HepG2 (cell line): ENCODE results near the gene NINJ2. TPM values are rescaled to one million over a fixed set of nuclear protein-coding genes. Genes with fewer than 3 reads are reported as not detected.

Experiments used
- ATAC-seq: fragments of 200-7000 bp; cut with Tn5 transposase; 3 replicates; pipeline ENCODE4 v1.9.1; 2020; ENCODE audit warnings: mild to moderate bottlenecking, moderate library complexity
- BruUV-seq: library from RNA; stranded (reverse); fragments of 400-500 nt; replicated peaks from 2 replicates; lab custom pipeline; 2021; lab: Mats Ljungman, UMichigan
- CTCF ChIA-PET: fragments of 300-600 bp; formaldehyde crosslinking; extraction: SDS; loops from one replicate; lab custom pipeline; 2021; ENCODE audit warnings: low total read pairs, inconsistent platforms, low intra/inter-chr PET ratio; lab: Yijun Ruan, JAX
- POLR2A ChIA-PET: fragments of 350-600 bp; sonication (Branson Sonifier 250); formaldehyde crosslinking; loops from one replicate; lab custom pipeline; 2020; ENCODE audit warnings: antibody characterized with exemption, inconsistent platforms; lab: Yijun Ruan, JAX
- DNase-seq: peaks from one replicate; pipeline ENCODE4 v3.0.0-alpha.2; 2015; ENCODE audit warnings: low spot score
- FAIRE-seq: peaks from 3 replicates; lab custom pipeline; 2011; peaks lifted over from hg19 to GRCh38; lab: Jason Lieb, UNC
- H2AFZ ChIP-seq: one replicate; pipeline ENCODE4 v1.6.1; 2011; ENCODE audit warnings: low read length, inconsistent platforms
- H3K27ac ChIP-seq: fragments of 300-600 bp; 3 replicates; pipeline ENCODE4 v1.8.0; 2011; ENCODE audit warnings: mixed run types, mild to moderate bottlenecking, mixed read lengths, low read length, inconsistent platforms; ENCODE audit not compliant: insufficient read depth; ENCODE audit errors: extremely low read length
- H3K27me3 ChIP-seq, 2 experiments: fragments of 200-600 bp in 1 of 2; 2 replicates in 1 of 2; 3 replicates in 1 of 2; pipeline versions ENCODE4 v1.6.0 to v1.8.0; 2011; ENCODE audit warnings: low read length in 2 of 2, mild to moderate bottlenecking in 2 of 2, moderate library complexity in 2 of 2, inconsistent platforms in 1 of 2; ENCODE audit not compliant: insufficient read depth in 2 of 2, control insufficient read depth in 1 of 2
- H3K36me3 ChIP-seq, 2 experiments: fragments of 200-600 bp in 1 of 2; replicated peaks in 1 of 2; 2 replicates in 1 of 2; 3 replicates in 1 of 2; pipeline versions ENCODE4 v1.5.1 to v1.8.0; 2011; ENCODE audit warnings: low read length in 2 of 2, inconsistent platforms in 1 of 2; ENCODE audit not compliant: insufficient read depth in 2 of 2, control insufficient read depth in 1 of 2
- H3K4me1 ChIP-seq: 2 replicates; pipeline ENCODE4 v1.5.1; 2012; ENCODE audit warnings: low read length, inconsistent platforms; ENCODE audit not compliant: insufficient read depth
- H3K4me2 ChIP-seq: 2 replicates; pipeline ENCODE4 v1.6.0; 2011; ENCODE audit warnings: low read depth, low read length, inconsistent platforms
- H3K4me3 ChIP-seq, 3 experiments: fragments of 200-600 bp in 1 of 3; sonication (generic), shearing (Covaris generic) in 1 of 3; replicated peaks in 1 of 3; 2 replicates each; pipeline ENCODE4 v1.5.1; 2011 to 2016; ENCODE audit warnings: low read length in 3 of 3, inconsistent platforms in 2 of 3, low read depth in 2 of 3, mild to moderate bottlenecking in 2 of 3, control low read depth in 1 of 3, mixed read lengths in 1 of 3; ENCODE audit not compliant: insufficient read depth in 1 of 3
- H3K79me2 ChIP-seq: one replicate; pipeline ENCODE4 v1.6.1; 2011; ENCODE audit warnings: low read length, inconsistent platforms; ENCODE audit not compliant: insufficient read depth
- H3K9ac ChIP-seq: 2 replicates; pipeline ENCODE4 v1.6.0; 2011; ENCODE audit warnings: mild to moderate bottlenecking, low read depth, low read length, inconsistent platforms; ENCODE audit not compliant: insufficient read depth
- H3K9me3 ChIP-seq: 2 replicates; pipeline ENCODE4 v1.5.1; 2012; ENCODE audit warnings: mild to moderate bottlenecking, low read length
- H4K20me1 ChIP-seq: 2 replicates; pipeline ENCODE4 v1.6.0; 2011; ENCODE audit warnings: inconsistent platforms, mild to moderate bottlenecking, low read length, moderate library complexity; ENCODE audit not compliant: insufficient read depth
- ARNT ChIP-seq: fragments of 450-650 bp; IDR thresholded peaks from 2 replicates; pipeline ENCODE4 v1.6.1; 2017
- ATF7 ChIP-seq, 2 experiments: fragments of 450-650 bp in 1 of 2; sonication (generic) in 1 of 2; formaldehyde crosslinking in 1 of 2; IDR thresholded peaks; 2 replicates each; pipeline versions ENCODE4 v1.4.0 to v1.6.1; 2016 to 2020; ENCODE audit warnings: antibody characterized with exemption in 1 of 2, mild to moderate bottlenecking in 1 of 2, missing genetic modification reagents in 1 of 2
- BORCS8-MEF2B ChIP-seq: sonication (generic); formaldehyde crosslinking; IDR thresholded peaks from 2 replicates; pipeline ENCODE4 v1.8.0; 2022; ENCODE audit warnings: mild to moderate bottlenecking, missing genetic modification reagents
- CC2D1A ChIP-seq: sonication (generic); formaldehyde crosslinking; IDR thresholded peaks from 2 replicates; pipeline ENCODE4 v1.8.1; 2023; ENCODE audit warnings: mild to moderate bottlenecking, missing genetic modification reagents
- FOXO1 ChIP-seq: sonication (generic); formaldehyde crosslinking; IDR thresholded peaks from 2 replicates; pipeline ENCODE4 v1.4.0; 2020; ENCODE audit warnings: missing genetic modification reagents
- GMEB2 ChIP-seq: IDR thresholded peaks from 2 replicates; pipeline ENCODE4 v1.6.1; 2016; ENCODE audit warnings: missing biosample characterization, missing genetic modification reagents, low read depth
- HDAC2 ChIP-seq: sonication (generic); formaldehyde crosslinking; IDR thresholded peaks from 2 replicates; pipeline ENCODE4 v1.4.0; 2020; ENCODE audit warnings: missing genetic modification reagents
- HMG20A ChIP-seq: IDR thresholded peaks from 2 replicates; pipeline ENCODE4 v1.6.1; 2016; ENCODE audit warnings: borderline replicate concordance
- MAX ChIP-seq: IDR thresholded peaks from 2 replicates; pipeline ENCODE4 v1.6.1; 2012; ENCODE audit warnings: inconsistent platforms
- SALL1 ChIP-seq: sonication (generic); formaldehyde crosslinking; IDR thresholded peaks from 2 replicates; pipeline ENCODE4 v1.8.0; 2022; ENCODE audit warnings: mild to moderate bottlenecking, missing genetic modification reagents
- SALL2 ChIP-seq: sonication (generic); formaldehyde crosslinking; IDR thresholded peaks from 2 replicates; pipeline ENCODE4 v1.8.1; 2023; ENCODE audit warnings: mild to moderate bottlenecking, missing genetic modification reagents, inconsistent platforms
- SAP130 ChIP-seq: IDR thresholded peaks from 2 replicates; pipeline ENCODE4 v1.6.1; 2016; ENCODE audit warnings: low read depth
- SOX5 ChIP-seq: IDR thresholded peaks from 2 replicates; pipeline ENCODE4 v1.6.1; 2016; ENCODE audit warnings: borderline replicate concordance
- ZNF143 ChIP-seq: sonication (generic); formaldehyde crosslinking; IDR thresholded peaks from 2 replicates; pipeline ENCODE4 v1.4.0; 2020; ENCODE audit warnings: missing genetic modification reagents
- ZNF225 ChIP-seq: sonication (generic); formaldehyde crosslinking; IDR thresholded peaks from 2 replicates; pipeline ENCODE4 v1.4.0; 2020; ENCODE audit warnings: mild to moderate bottlenecking, missing genetic modification reagents
- WGBS: methylation state at CpG from one replicate; pipeline ENCODE4 v1.1.6; 2017; ENCODE audit warnings: low lambda C conversion rate; 5-methylcytosine and 5-hydroxymethylcytosine counted together
- in situ Hi-C: cut with HindIII; loops from 2 replicates; pipeline ENCODE4 v1.10.0; 2017; ENCODE audit warnings: low pct_unique_long_range_greater_than_20kb; ENCODE audit not compliant: extremely low pct_ligation_motif_present
- intact Hi-C: fragments of 100-400 bp; cut with micrococcal nuclease; formaldehyde crosslinking; loops from one replicate; pipeline ENCODE4 v1.10.0; 2022; ENCODE audit not compliant: unreplicated experiment
- polyA plus RNA-seq, 8 experiments: library from polyadenylated mRNA; depleted of rRNA in 3 of 8; stranded (reverse) in 7 of 8; unstranded in 1 of 8; fragments of >200 nt; fragmentation: Illumina TruSeq in 4 of 8; extraction: Trizol in 4 of 8; gene quantifications; 2 replicates each; pipeline versions ENCODE4 v1.2.1 to v1.2.3, GENCODE V29; 2011 to 2016; ENCODE audit warnings: low read depth in 4 of 8, missing spikeins in 1 of 8, mixed read lengths in 1 of 8; ENCODE audit not compliant: insufficient read depth in 1 of 8
- total RNA-seq, 5 experiments: library from RNA; depleted of rRNA; stranded (reverse); fragments of >200 nt; fragmentation: Illumina TruSeq; extraction: Trizol; gene quantifications; 2 replicates each; pipeline ENCODE4 v1.2.3, GENCODE V29; 2016; ENCODE audit warnings: low read depth in 1 of 5
- TF ChIP-seq, protein P1 (sequence below): sonication (generic); formaldehyde crosslinking; conservative IDR thresholded peaks from 2 replicates; pipeline ENCODE4 v1.8.1; 2023; ENCODE audit warnings: missing genetic modification reagents
- TF ChIP-seq, protein P2 (sequence below): sonication (generic); formaldehyde crosslinking; IDR thresholded peaks from 2 replicates; pipeline ENCODE4 v1.8.0; 2022; ENCODE audit warnings: missing genetic modification reagents, mild to moderate bottlenecking, borderline replicate concordance

The NINJ2 gene
- total and polyA plus RNA-seq, 2 of the 13 experiments (the other 11 are each of a cell fraction or from before 2014, with no cell fraction given) = 0.62 to 3.8 TPM

- TF ChIP-seq MAX (0 out of 2 replicates have a peak, but pooled peaks have one; percentile 22), FOXO1 (no peak), GMEB2 (CRISPR knock-in tag) (no peak), SAP130 (CRISPR knock-in tag) (peak; percentile 64), SOX5 (CRISPR knock-in tag) (peak; percentile 75; the same call in 1 of the 2 replicates), SALL1 (0 out of 2 replicates have a peak, but pooled peaks have one; percentile 15), HDAC2 (peak; percentile 46; the same call in 1 of the 2 replicates)
Observed at GRCh38 chr12:574475-575128, 88.6 kb downstream of the NINJ2 start (continued).

DNA sequence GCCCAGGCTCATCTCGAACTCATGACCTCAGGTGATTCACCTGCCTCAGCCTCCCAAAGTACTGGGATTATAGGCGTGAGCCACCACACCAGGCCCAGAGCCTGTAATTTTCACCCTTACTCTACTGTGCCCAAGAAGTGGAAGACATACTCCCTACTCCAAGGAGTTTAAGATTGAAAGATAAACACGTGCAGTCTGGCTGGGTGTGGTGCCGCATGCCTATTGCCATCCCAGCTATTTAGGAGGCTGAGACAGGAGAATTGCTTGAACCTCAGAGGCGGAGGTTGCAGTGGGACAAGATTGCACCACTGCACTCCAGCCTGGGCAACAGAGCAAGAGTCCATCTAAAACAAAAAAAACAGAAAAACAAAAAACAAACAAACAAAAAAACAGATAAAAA, 90.0 kb downstream of the NINJ2 start:
- Histone ChIP-seq H3K27ac (no peak overlapping the region), H3K27me3 (no peaks in the 10 kb centered on the region; a peak in 1 of 5 replicates), H3K4me3 (no peak overlapping the region), H3K79me2 (no peaks in the 10 kb centered on the region), H3K9me3 (no peaks in the 10 kb centered on the region), H3K4me1 (peaks cover 80% of the 10 kb centered on the region), H2AFZ (no peak overlapping the region), H3K9ac (no peak overlapping the region), H3K36me3 (no peaks in the 10 kb centered on the region), H3K4me2 (no peak overlapping the region), H4K20me1 (no peaks in the 10 kb centered on the region)
- FAIRE-seq (no peak), DNase-seq (no peak), ATAC-seq (no peak)
- no TSS peak for BruUV-seq
- POLR2A ChIA-PET = interaction anchor here (2.0 to 2.3 kb wide), 2 partner anchors 10 to 184 kb away, joined by 5 to 8 read pairs; partner anchors contain the start of gene KDM5A
- intact Hi-C loops (loop anchor here (10.0 kb wide), 2 partner anchors 72 to 1032 kb away; no protein-coding TSS in a partner anchor), in situ Hi-C loops (loop anchor here (5.0 to 25.0 kb wide), 4 partner anchors 179 to 1014 kb away; partner anchors contain the start of genes FBXL14 and WNK1)
- TF ChIP-seq, protein P1, sequence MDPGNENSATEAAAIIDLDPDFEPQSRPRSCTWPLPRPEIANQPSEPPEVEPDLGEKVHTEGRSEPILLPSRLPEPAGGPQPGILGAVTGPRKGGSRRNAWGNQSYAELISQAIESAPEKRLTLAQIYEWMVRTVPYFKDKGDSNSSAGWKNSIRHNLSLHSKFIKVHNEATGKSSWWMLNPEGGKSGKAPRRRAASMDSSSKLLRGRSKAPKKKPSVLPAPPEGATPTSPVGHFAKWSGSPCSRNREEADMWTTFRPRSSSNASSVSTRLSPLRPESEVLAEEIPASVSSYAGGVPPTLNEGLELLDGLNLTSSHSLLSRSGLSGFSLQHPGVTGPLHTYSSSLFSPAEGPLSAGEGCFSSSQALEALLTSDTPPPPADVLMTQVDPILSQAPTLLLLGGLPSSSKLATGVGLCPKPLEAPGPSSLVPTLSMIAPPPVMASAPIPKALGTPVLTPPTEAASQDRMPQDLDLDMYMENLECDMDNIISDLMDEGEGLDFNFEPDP (CRISPR knock-in tag) = no peak
- TF ChIP-seq ZNF225 (CRISPR knock-in tag) = no peak
- TF ChIP-seq, protein P2, sequence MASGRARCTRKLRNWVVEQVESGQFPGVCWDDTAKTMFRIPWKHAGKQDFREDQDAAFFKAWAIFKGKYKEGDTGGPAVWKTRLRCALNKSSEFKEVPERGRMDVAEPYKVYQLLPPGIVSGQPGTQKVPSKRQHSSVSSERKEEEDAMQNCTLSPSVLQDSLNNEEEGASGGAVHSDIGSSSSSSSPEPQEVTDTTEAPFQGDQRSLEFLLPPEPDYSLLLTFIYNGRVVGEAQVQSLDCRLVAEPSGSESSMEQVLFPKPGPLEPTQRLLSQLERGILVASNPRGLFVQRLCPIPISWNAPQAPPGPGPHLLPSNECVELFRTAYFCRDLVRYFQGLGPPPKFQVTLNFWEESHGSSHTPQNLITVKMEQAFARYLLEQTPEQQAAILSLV (CRISPR knock-in tag) = no peak
- TF ChIP-seq ATF7 (IDR thresholded peaks at IDR 0.05) = no peak
- TF ChIP-seq ATF7 (CRISPR knock-in tag; IDR thresholded peaks at IDR 0.05) = no peak
- TF ChIP-seq HMG20A = no peak
- no peak for TF ChIP-seq ARNT
- TF ChIP-seq SALL2 (CRISPR knock-in tag) = no peak
- no peak for TF ChIP-seq CC2D1A (CRISPR knock-in tag)
- no peak for TF ChIP-seq BORCS8-MEF2B (CRISPR knock-in tag)
- TF ChIP-seq ZNF143 (CRISPR knock-in tag) = no peak
- CTCF ChIA-PET = no interaction called here
- 94% methylated on average over 5 of the region's 5 CpGs for WGBS
